Gastrocnemius medialis (tissue), 4 donors: ENCODE measurements around the gene ATP13A3. TPM values are rescaled to one million over a fixed set of nuclear protein-coding genes. Genes with fewer than 3 reads are reported as not detected.

ENCODE experiments used
- ATAC-seq, 2 donors: fragments of 150-250 bp; one replicate each; pipeline ENCODE4 v1.9.1; 2016
- DNase-seq, 2 donors: peaks; one replicate each; pipeline ENCODE4 v3.0.0-alpha.2; 2019
- H3K27ac ChIP-seq, 4 donors: fragments of 200-600 bp; sonication (generic); 1 replicate in 1 of 4; 2 replicates in 3 of 4; pipeline ENCODE4 v1.5.1; 2016 to 2018; ENCODE audit warnings: mild to moderate bottlenecking in 2 of 4, moderate library complexity in 1 of 4
- H3K27me3 ChIP-seq, 3 donors: fragments of 200-600 bp; sonication (generic) in 2 of 3; 1 replicate in 1 of 3; 2 replicates in 2 of 3; pipeline versions ENCODE4 v1.5.1 to v1.6.0; 2016 to 2019; ENCODE audit warnings: mild to moderate bottlenecking in 1 of 3, moderate library complexity in 1 of 3
- H3K36me3 ChIP-seq, 2 donors: fragments of 200-600 bp; sonication (generic) in 1 of 2; one replicate each; pipeline ENCODE4 v1.5.1; 2017 to 2018
- H3K4me1 ChIP-seq, 2 donors: fragments of 200-600 bp; sonication (generic) in 1 of 2; one replicate each; pipeline ENCODE4 v1.5.1; 2016 to 2017; ENCODE audit warnings: mild to moderate bottlenecking in 2 of 2
- H3K4me3 ChIP-seq, 4 donors: fragments of 200-600 bp; sonication (generic) in 3 of 4; 1 replicate in 1 of 4; 2 replicates in 3 of 4; pipeline ENCODE4 v1.5.1; 2016 to 2019; ENCODE audit warnings: mild to moderate bottlenecking in 2 of 4
- H3K9me3 ChIP-seq, 3 donors: fragments of 200-600 bp; sonication (generic) in 2 of 3; 1 replicate in 1 of 3; 2 replicates in 2 of 3; pipeline ENCODE4 v1.5.1; 2016 to 2019
- CTCF ChIP-seq, 5 experiments: fragments of 450-650 bp in 3 of 5; fragments of 200-600 bp in 2 of 5; sonication (generic) in 2 of 5; IDR thresholded peaks in 4 of 5; conservative IDR thresholded peaks in 1 of 5; 1 replicate in 4 of 5; 2 replicates in 1 of 5; pipeline ENCODE4 v1.5.1; 2016 to 2019; ENCODE audit warnings: antibody characterized with exemption in 5 of 5, mild to moderate bottlenecking in 3 of 5, moderate library complexity in 3 of 5
- POLR2A ChIP-seq, 2 donors: fragments of 450-650 bp; IDR thresholded peaks; one replicate each; pipeline ENCODE4 v1.6.1; 2017; ENCODE audit warnings: antibody characterized with exemption in 2 of 2, mild to moderate bottlenecking in 2 of 2, moderate library complexity in 2 of 2
- in situ Hi-C, 4 donors: fragments of 200-750 bp; cut with MboI; loops; one replicate each; pipeline versions ENCODE4 v1.15.0 to v1.8.0; 2017; ENCODE audit warnings: low sequenced_read_pairs in 4 of 4
- intact Hi-C: fragments of 100-400 bp; cut with DNase I; formaldehyde crosslinking; loops from one replicate; pipeline ENCODE4 v1.15.1; 2023; ENCODE audit warnings: low total_unique reads
- total RNA-seq, 4 donors: library from RNA; depleted of rRNA; stranded (reverse); fragments of >200 nt; gene quantifications; one replicate each; pipeline versions ENCODE4 v1.1.0 to v1.2.3, GENCODE V29; 2016

Gene ATP13A3
- total RNA-seq, 4 donors from 2014 or later, result 31.8 to 90.2 (median 57.3) TPM

- Histone ChIP-seq H3K27me3 (peaks cover 28 to 37% (median 33%) of the 10 kb centered on the region in 3 donors), H3K4me1 (peaks cover 4 to 5% of the 10 kb centered on the region in 2 donors), H3K9me3 (no peaks in the 10 kb centered on the region), H3K4me3 (no peak overlapping the region), H3K27ac (no peak overlapping the region), H3K36me3 (no peaks in the 10 kb centered on the region)
- intact Hi-C loops, result no loop called here
- DNase-seq (no peak), ATAC-seq (no peak)
- in situ Hi-C loops, result no loop called here
- TF ChIP-seq POLR2A (IDR thresholded peaks at IDR 0.05), result no peak
- TF ChIP-seq CTCF (IDR thresholded peaks at IDR 0.05 in 4 of 5, conservative IDR thresholded peaks at IDR 0.05 in 1 of 5), result no peak
These were observed 91.6 kb downstream of the ATP13A3 start for GRCh38 chr3:194395212-194395611.

- intact Hi-C loops (no loop called here), in situ Hi-C loops (no loop called here)
- H3K9me3 ChIP-seq, result no peaks in the 10 kb centered on the region
- ATAC-seq, result no peak
- no peak overlapping the region for H3K4me3 ChIP-seq
- H3K27ac ChIP-seq, result no peak overlapping the region
- peaks cover 13 to 33% (median 21%) of the 10 kb centered on the region in 3 donors for H3K27me3 ChIP-seq
- no peak for DNase-seq
- TF ChIP-seq CTCF (IDR thresholded peaks at IDR 0.05 in 4 of 5, conservative IDR thresholded peaks at IDR 0.05 in 1 of 5), result no peak
- no peak for TF ChIP-seq POLR2A (IDR thresholded peaks at IDR 0.05)
- no peaks in the 10 kb centered on the region for H3K36me3 ChIP-seq
- H3K4me1 ChIP-seq, result peaks cover 1 to 4% of the 10 kb centered on the region in 2 donors
These were observed 94.2 kb downstream of the ATP13A3 start for GRCh38 chr3:194392576-194392975.

GRCh38 chr3:194390835-194391234 lies 96.0 kb downstream of the ATP13A3 start:
- intact Hi-C loops (no loop called here), in situ Hi-C loops (no loop called here)
- no peak for ATAC-seq
- Histone ChIP-seq H3K4me1 (no peaks in the 10 kb centered on the region), H3K9me3 (no peaks in the 10 kb centered on the region), H3K27ac (no peak overlapping the region), H3K36me3 (no peaks in the 10 kb centered on the region), H3K27me3 (peaks cover 3 to 23% (median 7%) of the 10 kb centered on the region in 3 donors), H3K4me3 (no peak overlapping the region)
- DNase-seq, result no peak
- no peak for TF ChIP-seq POLR2A (IDR thresholded peaks at IDR 0.05)
- TF ChIP-seq CTCF (IDR thresholded peaks at IDR 0.05 in 4 of 5, conservative IDR thresholded peaks at IDR 0.05 in 1 of 5), result no peak

- ATAC-seq, result no peak
- in situ Hi-C loops, result no loop called here
- H3K4me1 ChIP-seq, result no peaks in the 10 kb centered on the region
These were observed 97.5 kb downstream of the ATP13A3 start for GRCh38 chr3:194389269-194389668.

More at GRCh38 chr3:194389269-194389668, 97.5 kb downstream of the ATP13A3 start:
- DNase-seq, result no peak
- Histone ChIP-seq H3K27me3 (peaks cover 3 to 17% (median 5%) of the 10 kb centered on the region in 3 donors), H3K9me3 (no peaks in the 10 kb centered on the region), H3K27ac (no peak overlapping the region), H3K4me3 (no peak overlapping the region), H3K36me3 (no peaks in the 10 kb centered on the region)
- intact Hi-C loops, result no loop called here
- no peak for TF ChIP-seq POLR2A (IDR thresholded peaks at IDR 0.05)
- TF ChIP-seq CTCF (IDR thresholded peaks at IDR 0.05 in 4 of 5, conservative IDR thresholded peaks at IDR 0.05 in 1 of 5), result no peak
